ENCODE results near the gene PRKAG2.
A peak's percentile ranks its signal among the peaks of the same experiment; 100 is the strongest.

PRKAG2 gene

GRCh38 chr7:151704960-151705635 is 171.8 kb downstream of the PRKAG2 start:
- Mint-ChIP-seq H3K27ac (no peak overlapping the region), H3K4me1 (peaks cover 5% of the 10 kb centered on the region), H3K36me3 (no peaks in the 10 kb centered on the region), H3K9me3 (no peaks in the 10 kb centered on the region), H3K4me3 (no peak overlapping the region)
- DNase-seq (ENCODE audit: low spot score in 2 of 2) (no peak), ATAC-seq (no peak)

- Mint-ChIP-seq H3K4me3 (no peak overlapping the region), H3K9me3 (no peaks in the 10 kb centered on the region), H3K36me3 (no peaks in the 10 kb centered on the region), H3K4me1 (peaks cover 5% of the 10 kb centered on the region), H3K27ac (no peak overlapping the region)
- no peak for ATAC-seq
- DNase-seq (ENCODE audit: low spot score in 2 of 2) = no peak
These were observed 172.5 kb downstream of the PRKAG2 start for GRCh38 chr7:151704299-151704959.

GRCh38 chr7:151702961-151703360 is 174.0 kb downstream of the PRKAG2 start:
- Mint-ChIP-seq H3K27ac (peak overlapping the region; percentile 20), H3K36me3 (no peaks in the 10 kb centered on the region), H3K9me3 (no peaks in the 10 kb centered on the region), H3K4me1 (peaks cover 12% of the 10 kb centered on the region), H3K4me3 (no peak overlapping the region)
- ATAC-seq = no peak
- no peak for DNase-seq (ENCODE audit: low spot score in 2 of 2)

GRCh38 chr7:151700586-151701165 is 176.2 kb downstream of the PRKAG2 start:
- Mint-ChIP-seq H3K36me3 (no peaks in the 10 kb centered on the region), H3K9me3 (no peaks in the 10 kb centered on the region), H3K4me3 (no peak overlapping the region), H3K4me1 (peaks cover 18% of the 10 kb centered on the region), H3K27ac (no peak overlapping the region)
- ATAC-seq (no peak), DNase-seq (ENCODE audit: low spot score in 2 of 2) (no peak)

- no peaks in the 10 kb centered on the region for H3K36me3 Mint-ChIP-seq
These were observed 177.0 kb downstream of the PRKAG2 start for GRCh38 chr7:151699928-151700319.

DNA sequence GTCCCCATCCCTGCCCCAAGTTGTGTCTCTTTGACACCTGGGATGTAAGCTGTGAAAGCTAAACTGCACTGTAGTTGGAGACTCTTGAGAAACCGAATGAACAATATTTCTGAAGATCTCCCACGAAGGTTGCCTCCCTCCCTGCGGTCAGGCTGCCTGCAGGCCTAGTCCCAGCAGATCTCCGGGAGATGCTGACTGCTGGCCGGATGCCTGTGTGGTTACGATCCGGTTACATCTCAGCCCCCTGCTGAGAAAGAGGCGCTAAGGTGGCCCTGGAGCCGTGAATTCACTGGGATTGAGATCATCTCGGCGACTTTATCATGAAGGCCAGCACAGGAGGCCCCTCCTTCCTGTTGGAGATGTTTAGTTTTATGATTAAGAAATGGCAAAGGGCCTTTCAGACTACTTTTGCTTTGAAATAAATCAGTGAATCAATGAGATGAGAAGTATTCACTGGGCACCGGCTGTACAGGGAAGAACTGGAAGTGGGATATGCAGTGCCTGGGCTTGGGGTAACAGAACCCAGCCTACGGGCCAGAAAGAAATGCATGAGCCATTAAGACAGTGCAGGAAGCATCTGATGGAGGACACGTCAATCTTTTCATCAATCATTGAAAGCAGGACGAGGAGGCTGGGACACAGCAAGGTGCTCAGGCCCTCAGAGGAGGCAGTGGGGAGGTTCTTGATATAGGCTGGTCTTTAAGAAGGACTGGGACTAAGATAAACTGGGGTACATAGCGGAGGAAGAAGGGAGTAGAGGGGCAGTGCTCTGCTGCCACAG is 177.6 kb downstream of the PRKAG2 start:
- H3K4me3 Mint-ChIP-seq = no peak overlapping the region
- no peak for DNase-seq (ENCODE audit: low spot score in 2 of 2)

More at GRCh38 chr7:151699928-151700319, 177.0 kb downstream of the PRKAG2 start:
- no peak overlapping the region for H3K4me3 Mint-ChIP-seq
- H3K27ac Mint-ChIP-seq = peak overlapping the region; percentile 13
- DNase-seq (ENCODE audit: low spot score in 2 of 2) (no peak), ATAC-seq (no peak)
- peaks cover 21% of the 10 kb centered on the region for H3K4me1 Mint-ChIP-seq
- no peaks in the 10 kb centered on the region for H3K9me3 Mint-ChIP-seq

DNA sequence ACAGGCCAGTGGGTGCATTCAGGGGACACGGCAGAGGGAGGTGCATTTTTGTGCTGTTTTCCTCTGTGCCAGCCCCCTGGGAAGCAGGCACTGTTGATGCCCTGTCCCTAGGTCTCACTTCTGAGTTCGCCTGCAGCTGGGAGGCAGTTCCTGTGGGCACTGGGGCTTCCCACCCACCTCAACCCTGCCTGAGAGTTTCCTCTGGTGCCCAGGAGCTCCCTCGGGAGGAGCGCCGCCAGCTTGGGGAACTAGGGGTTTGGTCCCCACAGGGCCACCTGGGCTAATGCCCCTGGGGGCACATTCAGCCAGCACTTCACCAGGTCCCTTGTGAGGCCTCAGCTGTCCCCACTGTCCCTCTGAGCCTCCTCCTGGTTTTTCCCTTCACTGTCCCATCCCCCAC is 179.0 kb downstream of the PRKAG2 start:
- no peak overlapping the region for H3K4me3 Mint-ChIP-seq
- no peak for ATAC-seq
- no peak overlapping the region for H3K27ac Mint-ChIP-seq

More for the DNA sequence above, 177.6 kb downstream of the PRKAG2 start:
- Mint-ChIP-seq H3K36me3 (no peaks in the 10 kb centered on the region), H3K4me1 (peaks cover 22% of the 10 kb centered on the region), H3K27ac (peak overlapping the region; percentile 13), H3K9me3 (no peaks in the 10 kb centered on the region)
- no peak for ATAC-seq

GRCh38 chr7:151697515-151697895 is 179.4 kb downstream of the PRKAG2 start:
- H3K4me3 Mint-ChIP-seq = no peak overlapping the region
- H3K36me3 Mint-ChIP-seq = no peaks in the 10 kb centered on the region
- DNase-seq (ENCODE audit: low spot score in 2 of 2) (no peak), ATAC-seq (no peak)
- H3K27ac Mint-ChIP-seq = peak overlapping the region; percentile 37
- no peaks in the 10 kb centered on the region for H3K9me3 Mint-ChIP-seq
- peaks cover 22% of the 10 kb centered on the region for H3K4me1 Mint-ChIP-seq

More for the DNA sequence above, 179.0 kb downstream of the PRKAG2 start:
- Mint-ChIP-seq H3K4me1 (peaks cover 22% of the 10 kb centered on the region), H3K36me3 (no peaks in the 10 kb centered on the region), H3K9me3 (no peaks in the 10 kb centered on the region)
- DNase-seq (ENCODE audit: low spot score in 2 of 2) = no peak

DNA sequence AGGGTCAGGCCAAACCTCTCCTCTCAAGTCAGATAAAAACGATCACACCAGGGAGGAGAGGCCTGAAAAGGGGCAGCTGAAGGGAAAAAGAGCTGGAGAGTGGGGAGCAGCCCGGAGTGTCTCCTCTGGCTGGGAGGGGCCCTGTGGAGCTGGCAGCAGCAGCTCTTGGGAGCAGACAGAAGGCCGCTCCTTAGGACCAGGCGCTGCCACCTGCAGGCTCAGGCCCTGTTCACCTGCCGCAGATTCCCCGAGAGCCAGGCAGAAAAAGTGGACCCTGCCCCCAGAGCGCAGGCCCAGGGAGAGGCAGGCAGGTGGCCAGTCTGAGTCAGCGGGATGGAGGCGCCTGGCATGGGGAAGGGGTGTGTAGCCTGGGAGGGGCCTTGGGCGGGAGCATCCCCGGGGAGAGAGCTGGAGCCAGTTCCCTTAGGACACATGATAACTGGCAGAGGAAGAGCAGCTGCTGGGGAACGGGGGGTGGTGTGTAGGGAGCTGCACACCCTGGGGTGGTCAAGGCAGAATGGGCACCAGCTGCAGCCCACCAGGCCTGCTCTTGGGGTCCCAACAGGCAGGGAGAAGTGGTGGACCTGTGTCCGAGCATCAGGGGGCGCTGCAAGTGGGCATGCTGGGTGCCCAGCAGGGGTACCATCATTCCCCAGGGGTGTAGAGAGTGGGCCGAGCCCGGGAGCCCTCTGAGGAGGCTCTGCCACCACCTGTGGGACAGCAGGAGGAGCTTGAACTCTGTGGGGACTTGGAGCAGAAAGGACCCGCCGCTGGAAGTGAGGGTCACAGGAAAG is 180.0 kb downstream of the PRKAG2 start:
- no peak for ATAC-seq
- no peak for DNase-seq (ENCODE audit: low spot score in 2 of 2)
- peaks cover 22% of the 10 kb centered on the region for H3K4me1 Mint-ChIP-seq
- H3K9me3 Mint-ChIP-seq = no peaks in the 10 kb centered on the region
- H3K36me3 Mint-ChIP-seq = no peaks in the 10 kb centered on the region
- H3K27ac Mint-ChIP-seq = peak overlapping the region; percentile 37
- no peak overlapping the region for H3K4me3 Mint-ChIP-seq

GRCh38 chr7:151695951-151696541 is 180.9 kb downstream of the PRKAG2 start:
- Mint-ChIP-seq H3K4me1 (peaks cover 22% of the 10 kb centered on the region), H3K36me3 (no peaks in the 10 kb centered on the region), H3K9me3 (no peaks in the 10 kb centered on the region), H3K4me3 (no peak overlapping the region), H3K27ac (no peak overlapping the region)
- no peak for ATAC-seq
- DNase-seq (ENCODE audit: low spot score in 2 of 2) = no peak

DNA sequence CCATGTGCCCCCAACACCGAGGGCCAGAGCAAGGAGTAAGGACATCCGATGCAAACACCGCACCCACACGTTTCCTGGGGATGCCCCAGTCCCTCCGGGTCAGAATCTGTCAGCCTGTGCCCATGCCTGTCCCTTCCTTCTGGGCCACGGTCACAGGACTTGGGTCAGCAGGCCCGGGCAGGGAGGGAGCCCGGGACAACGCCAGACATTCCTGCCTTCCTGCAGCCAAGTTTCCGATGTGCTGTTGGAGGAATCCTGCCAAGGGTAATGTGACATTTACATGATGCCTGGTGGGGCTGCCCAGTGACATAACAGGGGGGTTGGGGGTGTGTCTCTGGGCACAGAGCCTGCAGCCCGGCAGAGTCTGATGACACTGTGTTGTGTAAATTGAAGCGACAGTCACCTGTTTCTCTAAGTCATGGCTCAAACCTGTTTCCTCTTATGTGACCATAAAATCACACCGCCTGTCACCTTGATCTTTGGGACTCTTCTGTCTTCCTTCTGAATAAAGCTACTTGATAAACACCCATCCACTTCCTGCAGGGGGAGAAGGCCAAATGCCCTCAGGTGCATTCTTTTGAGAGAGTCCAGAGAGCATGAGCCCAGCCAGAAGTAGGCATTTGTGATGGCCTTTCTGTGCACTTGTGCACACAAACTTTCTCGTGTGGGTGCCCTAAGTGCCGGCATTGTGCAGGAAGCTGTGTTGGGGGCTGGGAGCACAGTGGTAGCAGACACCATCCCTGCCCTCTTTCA is 181.9 kb downstream of the PRKAG2 start:
- no peak overlapping the region for H3K4me3 Mint-ChIP-seq
- DNase-seq (ENCODE audit: low spot score in 2 of 2) (no peak), ATAC-seq (no peak)
- peaks cover 22% of the 10 kb centered on the region for H3K4me1 Mint-ChIP-seq
- no peaks in the 10 kb centered on the region for H3K36me3 Mint-ChIP-seq
- H3K9me3 Mint-ChIP-seq = no peaks in the 10 kb centered on the region
- H3K27ac Mint-ChIP-seq = no peak overlapping the region

GRCh38 chr7:151694441-151694827 is 182.5 kb downstream of the PRKAG2 start:
- H3K27ac Mint-ChIP-seq = no peak overlapping the region
- no peak for ATAC-seq
- no peak overlapping the region for H3K4me3 Mint-ChIP-seq

GRCh38 chr7:151693140-151693539 is 183.8 kb downstream of the PRKAG2 start:
- Mint-ChIP-seq H3K27ac (no peak overlapping the region), H3K36me3 (no peaks in the 10 kb centered on the region), H3K4me1 (peaks cover 15% of the 10 kb centered on the region), H3K9me3 (no peaks in the 10 kb centered on the region), H3K4me3 (no peak overlapping the region)
- no peak for DNase-seq (ENCODE audit: low spot score in 2 of 2)
- no peak for ATAC-seq

More at GRCh38 chr7:151694441-151694827, 182.5 kb downstream of the PRKAG2 start:
- Mint-ChIP-seq H3K4me1 (peaks cover 22% of the 10 kb centered on the region), H3K9me3 (no peaks in the 10 kb centered on the region), H3K36me3 (no peaks in the 10 kb centered on the region)
- DNase-seq (ENCODE audit: low spot score in 2 of 2) = no peak

DNA sequence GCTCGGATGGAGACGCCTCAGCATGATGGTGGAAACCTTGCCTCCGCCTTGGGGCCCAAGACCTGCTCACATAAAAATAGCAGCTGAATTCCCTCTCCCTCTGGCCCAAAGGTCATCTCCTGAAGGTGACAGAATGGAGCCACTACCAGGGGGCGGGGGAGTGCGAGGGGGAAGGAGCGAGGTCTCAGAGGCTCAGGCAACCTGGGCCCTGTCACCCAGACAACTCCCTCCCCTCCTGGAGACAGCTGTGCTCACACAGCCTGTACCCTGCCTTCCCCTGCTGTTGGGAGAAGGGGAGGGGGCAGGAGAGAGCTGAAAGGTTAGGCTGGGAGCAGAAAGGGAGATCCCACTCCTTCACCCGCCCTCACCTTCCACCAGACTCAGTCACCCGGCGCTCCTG is 184.2 kb downstream of the PRKAG2 start:
- Mint-ChIP-seq H3K27ac (no peak overlapping the region), H3K4me3 (no peak overlapping the region)
- no peak for ATAC-seq

More for the DNA sequence above, 184.2 kb downstream of the PRKAG2 start:
- Mint-ChIP-seq H3K9me3 (no peaks in the 10 kb centered on the region), H3K4me1 (peaks cover 15% of the 10 kb centered on the region), H3K36me3 (no peaks in the 10 kb centered on the region)
- DNase-seq (ENCODE audit: low spot score in 2 of 2) = no peak

Data from stimulated activated effector memory CD8-positive, alpha-beta T cell treated with anti-CD3 and anti-CD28 coated beads, Interleukin-12 subunit alpha, Interleukin-12 subunit beta, amount 100 ng/mL, for 72 hours (primary cell).